HG03457 (cell line): ENCODE results near the gene ZNF467.
A peak's percentile ranks its signal among the peaks of the same experiment; 100 is the strongest.

Experiments
- ATAC-seq: cut with Tn5 transposase; IDR thresholded peaks from one replicate; pipeline ENCODE4 v1.9.1; 2021; ENCODE audit warnings: moderate number of reproducible peaks; ENCODE audit not compliant: unreplicated experiment

ZNF467 gene

DNA sequence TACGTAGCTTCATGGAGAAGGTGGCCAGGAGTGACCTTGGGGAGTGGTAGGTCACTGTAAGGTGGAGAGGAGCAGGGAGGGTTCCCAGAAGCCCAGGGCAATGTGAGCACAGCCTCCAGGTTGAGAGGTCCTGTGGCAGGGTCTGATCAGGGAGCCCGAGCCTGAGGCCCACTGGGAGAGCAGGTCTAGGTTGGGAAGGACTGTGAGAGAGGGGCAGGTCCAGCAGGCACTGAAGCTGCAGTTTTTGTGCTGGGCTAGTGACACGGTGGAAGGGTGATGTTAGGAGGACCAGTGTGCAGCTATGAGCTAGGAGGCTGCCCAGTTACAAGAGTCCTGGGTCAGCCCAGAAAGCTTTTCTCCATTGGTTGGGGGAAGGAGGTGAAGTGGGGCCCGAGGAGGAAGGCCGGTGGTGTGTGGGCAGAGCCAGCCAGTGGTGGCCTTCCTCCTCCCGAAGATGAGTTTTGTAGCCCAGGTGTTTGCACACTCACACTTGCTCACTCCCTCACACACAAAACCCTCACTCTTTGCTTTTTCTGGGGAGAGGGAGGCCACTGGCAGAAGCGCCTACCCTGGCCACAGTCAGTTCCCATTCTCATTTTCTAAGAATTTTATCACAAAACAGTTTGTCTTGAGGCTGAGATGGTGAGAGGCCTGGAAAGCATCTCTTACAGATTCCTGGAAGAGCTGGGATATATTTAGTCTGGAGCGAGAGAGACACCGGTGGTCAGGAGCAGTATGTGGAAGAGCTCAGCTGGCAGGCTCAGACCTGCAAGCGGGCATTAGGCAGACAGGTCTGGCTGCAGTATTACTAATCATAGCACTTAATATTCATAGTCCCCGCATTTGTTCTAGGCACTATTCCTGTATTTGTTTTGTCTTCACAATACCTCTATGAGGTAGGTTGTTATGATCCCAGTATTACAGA, 57.1 kb downstream of the ZNF467 start:
- no peak for ATAC-seq

DNA sequence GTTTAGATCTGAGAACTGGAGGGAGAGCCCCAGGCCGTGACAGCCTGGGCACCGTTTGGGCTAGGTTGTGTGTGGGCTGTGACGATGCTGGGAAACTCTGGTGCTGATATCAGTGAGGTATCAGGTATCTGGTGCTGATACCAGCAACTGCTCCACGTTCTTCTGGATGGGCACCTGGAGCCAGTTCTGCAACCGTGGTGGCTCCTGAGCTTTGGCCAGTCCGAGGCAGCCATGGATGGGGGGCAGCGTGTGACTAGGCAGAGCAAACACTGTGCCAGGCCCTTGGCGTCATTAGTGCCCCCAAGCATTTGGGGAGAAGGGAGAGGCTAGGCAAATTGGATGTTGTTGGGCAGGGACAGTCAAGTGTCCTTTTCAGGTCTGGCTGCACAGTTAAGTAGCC, 57.9 kb downstream of the ZNF467 start:
- no peak for ATAC-seq

DNA sequence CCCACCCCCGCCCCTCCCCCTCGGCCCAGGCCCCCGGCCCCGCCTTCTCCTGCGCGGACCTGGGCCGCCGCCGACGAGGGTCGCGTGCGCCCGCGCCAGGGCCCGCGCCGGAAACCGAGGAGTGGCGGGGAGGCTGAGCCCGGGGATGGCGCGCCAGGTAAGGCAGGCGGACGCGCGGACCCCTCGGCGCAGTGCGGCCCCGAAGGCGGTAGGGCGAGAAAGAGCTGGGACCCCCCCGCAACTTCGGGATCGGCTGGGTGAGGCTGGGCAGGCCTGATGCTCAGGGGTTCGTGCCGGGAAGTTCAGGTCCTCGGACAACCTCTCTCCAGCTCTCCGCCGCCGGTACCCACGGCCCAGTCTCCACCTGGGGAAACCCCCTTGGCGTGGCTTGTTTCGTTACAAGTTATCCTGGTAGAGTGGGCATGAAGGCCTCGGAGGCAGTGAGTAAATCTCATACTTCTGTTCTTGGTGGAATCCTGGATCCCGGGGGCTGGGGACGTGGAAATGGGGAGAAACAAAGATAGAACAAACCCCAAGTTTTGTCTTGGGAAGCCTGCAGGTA, 58.4 kb downstream of the ZNF467 start:
- ATAC-seq = peak; percentile 5
